ENCODE measurements around the gene DLG4.

DLG4 gene

DNA sequence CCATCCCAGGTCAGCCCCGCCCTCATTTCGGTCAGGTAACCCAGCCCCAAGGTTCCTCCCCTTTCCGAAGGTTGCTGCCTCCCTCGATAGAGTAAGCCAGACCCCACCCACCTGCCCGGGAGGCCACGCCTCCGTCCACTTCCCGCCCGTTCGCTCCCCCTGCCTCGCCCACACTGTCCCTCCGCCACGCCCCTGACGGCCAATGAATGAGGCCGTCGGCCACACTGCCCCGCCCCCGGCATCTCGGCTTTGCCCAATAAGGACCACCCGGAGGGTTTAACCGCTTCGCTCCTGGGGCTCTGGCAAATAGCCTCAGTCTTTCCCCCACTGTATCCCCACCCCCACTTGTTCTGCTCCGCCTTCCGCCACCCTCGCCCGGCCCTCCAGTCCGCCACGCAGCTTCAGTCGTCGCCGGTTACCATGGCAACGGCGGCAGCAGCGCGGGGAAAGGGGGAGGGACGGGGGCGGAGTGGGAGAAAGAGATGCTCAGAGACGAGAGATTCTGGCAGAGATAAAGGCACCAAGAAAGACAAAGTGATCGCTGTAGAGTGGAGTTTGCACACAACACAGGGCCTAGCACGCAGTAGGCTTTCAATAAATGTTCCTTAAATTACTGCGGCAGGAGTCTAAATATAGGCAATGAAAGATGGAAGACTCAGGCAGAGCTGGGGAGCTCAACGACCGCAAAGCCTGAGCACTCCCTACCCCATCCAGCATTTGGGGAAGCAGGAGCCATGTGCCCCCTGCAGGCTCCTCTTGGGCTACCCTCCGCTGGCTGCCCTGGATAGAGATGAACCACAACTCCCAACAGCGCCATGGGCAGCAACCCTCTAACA, 5.1 kb downstream of the DLG4 start:
- DNase-seq (ENCODE audit: low spot score): peak; percentile 88

DNA sequence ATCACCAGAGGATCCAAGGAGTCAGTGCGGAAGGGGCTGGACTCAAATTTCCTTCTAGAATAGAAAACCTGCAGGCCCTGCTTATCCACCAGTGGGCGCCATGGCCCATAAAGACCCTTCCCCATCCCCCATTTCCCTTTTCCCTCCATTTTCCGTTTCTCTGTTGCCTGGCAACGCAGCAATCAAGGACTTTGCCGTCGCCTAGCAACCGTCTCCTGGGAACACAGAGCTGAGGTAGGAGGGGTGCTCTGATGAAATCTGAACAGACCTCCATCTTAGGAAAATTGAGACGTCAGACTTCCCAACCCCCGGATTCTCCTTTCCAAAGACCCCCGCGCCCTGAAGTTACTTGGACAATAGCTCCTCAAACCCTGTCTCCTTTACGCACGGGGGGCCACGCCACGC, 5.7 kb downstream of the DLG4 start:
- DNase-seq (ENCODE audit: low spot score): peak; percentile 63

DNA sequence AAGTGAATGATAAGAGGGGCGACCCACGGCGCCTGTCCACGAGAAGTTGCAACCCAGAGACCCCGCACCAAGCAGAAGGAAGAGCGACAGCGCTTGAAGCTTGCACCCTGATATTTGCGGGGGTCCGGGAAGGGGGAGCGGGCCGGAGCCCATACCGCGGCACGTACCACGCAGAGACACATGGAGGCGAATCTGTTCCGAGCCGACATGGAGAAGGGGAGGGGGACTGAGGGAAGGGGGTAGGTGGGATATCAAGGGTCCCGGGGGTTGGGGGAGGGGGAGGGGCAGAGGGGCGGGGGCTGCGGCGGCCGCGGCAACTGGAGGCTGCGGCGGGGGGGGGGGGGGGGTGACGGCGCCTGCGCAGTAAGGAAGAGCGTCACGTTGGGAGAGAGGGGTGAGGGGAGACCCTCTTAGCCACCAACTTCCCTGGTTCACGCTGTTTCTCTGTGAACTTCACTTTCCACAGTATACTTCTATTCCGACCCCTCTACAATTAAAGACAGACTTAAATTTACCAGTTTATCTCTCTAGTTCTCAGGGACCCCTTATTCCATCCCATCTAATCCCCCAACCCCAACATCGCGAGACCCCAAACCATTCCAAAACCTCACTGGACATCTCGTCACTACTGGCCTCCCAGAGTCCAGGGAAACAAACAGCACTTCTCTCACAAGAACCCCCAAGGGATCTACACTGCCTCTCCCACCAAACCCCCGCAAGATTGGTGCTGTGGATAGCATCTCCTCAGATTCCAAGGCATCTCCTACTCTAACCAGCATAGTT, 8.0 kb downstream of the DLG4 start:
- DNase-seq (ENCODE audit: low spot score): no peak

DNA sequence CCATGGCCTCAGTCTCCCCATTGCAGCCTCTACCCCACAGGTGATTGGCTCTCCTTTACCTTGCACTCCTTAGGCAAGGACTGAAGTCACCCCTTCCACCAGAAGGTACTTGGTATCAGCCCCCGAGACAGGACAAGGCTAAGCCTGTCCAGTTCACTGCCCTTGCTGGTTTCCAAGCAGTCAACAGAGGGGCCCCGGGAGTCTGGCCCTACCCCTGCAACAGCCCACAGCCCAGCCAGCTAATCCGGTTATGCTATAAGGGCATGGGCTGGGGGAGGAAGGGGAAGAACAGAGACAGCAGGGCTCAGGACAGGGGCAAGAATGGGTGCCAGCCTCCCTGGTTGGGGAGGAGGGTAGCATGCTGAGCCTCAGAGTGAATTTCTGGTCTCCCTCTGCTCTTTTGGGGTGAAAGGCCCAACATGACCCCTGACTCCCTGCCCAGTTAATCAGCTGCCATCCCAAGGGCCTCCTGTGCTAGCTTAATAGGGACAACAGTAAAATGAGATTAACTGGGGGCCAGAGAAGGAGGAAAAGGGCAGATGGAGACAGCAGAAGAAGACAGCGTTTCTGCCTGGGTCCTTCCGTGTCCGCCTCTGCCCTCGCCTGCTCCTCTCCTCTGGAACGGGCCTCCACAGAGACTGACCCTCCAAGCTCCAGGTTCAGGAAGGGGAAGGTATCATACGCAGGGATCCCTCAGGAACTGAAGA, 10.7 kb downstream of the DLG4 start:
- DNase-seq (ENCODE audit: low spot score): no peak

DNA sequence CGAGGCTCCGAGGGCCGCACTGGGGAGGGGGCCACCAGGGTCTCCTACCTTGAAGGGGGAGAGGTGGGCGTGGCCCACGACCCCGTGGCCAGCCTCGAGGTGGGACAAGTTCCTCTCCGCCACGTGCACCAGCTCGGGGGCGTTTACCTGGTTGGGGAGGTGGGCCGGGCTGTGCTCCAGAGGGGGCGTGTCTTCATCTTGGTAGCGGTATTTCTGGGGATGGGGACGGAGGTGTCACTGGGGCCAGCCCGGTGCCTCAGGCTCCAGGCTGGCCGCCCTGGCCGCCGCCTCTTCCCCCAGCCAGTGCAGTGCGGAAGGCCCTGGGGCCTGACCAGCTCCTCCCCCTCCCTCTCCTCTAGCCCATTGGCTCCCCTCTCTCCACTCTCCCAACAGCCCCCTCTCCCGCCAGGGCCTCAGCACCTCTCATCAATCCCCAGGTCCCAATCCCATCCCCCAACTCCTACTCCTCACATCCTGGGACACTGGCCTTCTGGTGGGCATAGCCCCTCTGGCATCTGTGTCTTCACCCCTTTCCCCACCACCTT, 11.5 kb downstream of the DLG4 start:
- no peak for DNase-seq (ENCODE audit: low spot score)

DNA sequence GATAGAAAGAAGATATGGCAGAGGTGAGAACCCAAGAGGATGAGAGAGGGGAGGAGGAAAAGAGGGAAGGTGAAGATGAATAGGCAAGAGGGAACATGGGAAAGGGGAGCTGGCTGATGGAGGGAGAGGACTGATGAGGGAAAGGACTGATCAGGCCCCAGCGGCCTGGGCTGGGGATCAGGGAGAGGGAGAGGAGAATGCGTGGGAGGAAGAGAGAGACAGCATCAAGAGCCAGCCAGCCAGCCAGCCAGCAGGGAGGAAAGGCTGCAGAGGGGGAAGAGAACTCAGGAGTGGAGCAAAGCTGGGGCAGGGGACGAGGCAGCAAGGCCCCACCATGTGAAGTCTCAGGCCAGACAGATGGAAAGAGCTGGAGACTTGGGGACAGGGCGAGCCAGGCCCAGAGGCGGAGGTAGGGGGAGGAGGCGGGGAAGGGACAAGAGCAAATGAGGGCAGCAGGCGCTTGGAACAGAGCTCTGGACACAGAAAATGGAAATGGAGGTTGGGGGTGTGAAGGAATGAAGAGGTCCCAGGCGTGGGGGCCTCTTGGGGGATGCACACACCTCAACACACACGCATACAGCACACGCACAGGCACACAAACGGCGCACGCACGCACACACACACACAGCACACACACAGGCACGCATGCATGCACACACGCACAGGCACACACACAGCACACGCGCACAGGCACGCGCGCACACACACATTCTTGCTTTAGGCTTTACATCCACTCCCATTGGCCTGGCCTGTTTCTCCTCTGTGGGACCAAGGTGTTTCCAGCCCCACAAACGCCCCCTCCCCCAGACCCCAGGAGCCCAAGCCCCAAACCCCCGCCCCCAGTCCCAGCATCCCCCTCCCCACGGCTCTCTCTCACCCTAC, 12.3 kb downstream of the DLG4 start:
- no peak for DNase-seq (ENCODE audit: low spot score)

DNA sequence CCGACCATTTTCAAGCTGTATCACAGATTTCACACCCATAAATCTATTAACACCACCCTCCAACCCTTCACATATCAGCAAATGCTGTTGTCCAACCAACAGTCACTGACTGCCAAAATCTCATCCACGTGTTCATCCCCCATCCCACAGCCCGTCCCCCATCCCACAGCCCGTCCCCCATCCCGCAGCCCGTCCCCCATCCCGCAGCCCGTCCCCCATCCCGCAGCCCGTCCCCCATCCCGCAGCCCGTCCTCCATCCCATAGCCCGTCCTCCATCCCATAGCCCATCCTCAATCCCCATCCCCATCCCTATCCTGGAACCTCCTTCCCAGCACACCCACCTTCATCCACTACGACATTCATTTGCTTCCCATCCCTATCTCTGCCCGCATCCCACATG, 14.1 kb downstream of the DLG4 start:
- no peak for DNase-seq (ENCODE audit: low spot score)

DNA sequence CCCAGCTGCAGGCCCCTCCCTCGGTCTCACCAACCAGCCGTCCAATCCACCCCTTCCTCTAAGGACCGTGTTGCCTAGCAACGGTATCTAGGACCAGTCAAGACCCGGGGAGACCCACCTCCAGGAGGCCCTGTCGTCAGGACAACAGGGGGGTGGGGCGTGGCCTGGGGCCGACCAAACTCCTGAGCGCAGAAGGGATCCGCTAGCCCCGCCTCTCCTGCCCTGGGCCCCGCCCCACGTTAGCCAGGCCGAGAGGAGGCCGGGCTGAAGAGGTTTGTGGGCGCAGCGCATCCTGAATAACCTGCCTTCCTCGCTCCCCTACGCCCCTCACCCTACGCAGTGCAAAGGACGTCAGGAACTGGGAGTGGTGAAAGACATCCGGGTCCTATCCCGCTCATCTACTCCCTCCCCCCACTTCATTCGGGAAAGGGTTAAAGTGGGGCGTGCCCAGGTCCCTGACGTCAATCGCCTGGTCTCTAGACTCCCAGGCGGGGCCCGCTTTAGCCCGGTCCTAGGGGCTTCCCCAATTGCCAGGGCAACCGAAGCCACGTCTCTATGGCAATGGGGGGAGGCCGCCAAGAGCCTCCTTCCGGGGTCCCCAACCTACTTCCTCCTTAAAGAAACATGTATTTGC, 14.7 kb downstream of the DLG4 start:
- DNase-seq (ENCODE audit: low spot score): peak; percentile 49

DNA sequence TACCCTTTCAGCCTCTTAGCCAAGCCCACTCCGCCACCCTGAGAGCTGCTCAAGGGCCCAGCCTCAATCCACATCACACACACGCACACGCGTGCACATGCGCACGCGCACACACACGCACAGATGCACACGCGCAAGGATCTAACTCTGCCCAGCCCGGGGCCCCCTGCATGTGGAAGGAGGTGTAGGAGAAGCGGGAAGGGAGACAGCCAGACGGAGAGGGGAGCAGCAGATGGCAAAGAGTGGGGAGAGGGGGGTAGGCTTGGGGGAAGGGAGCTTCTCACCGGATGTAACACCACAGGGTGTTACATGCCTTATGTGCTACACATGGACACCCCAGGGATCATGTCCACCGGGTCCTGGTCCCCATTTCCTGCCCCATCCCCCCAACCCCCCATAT, 15.3 kb downstream of the DLG4 start:
- DNase-seq (ENCODE audit: low spot score): no peak

DNA sequence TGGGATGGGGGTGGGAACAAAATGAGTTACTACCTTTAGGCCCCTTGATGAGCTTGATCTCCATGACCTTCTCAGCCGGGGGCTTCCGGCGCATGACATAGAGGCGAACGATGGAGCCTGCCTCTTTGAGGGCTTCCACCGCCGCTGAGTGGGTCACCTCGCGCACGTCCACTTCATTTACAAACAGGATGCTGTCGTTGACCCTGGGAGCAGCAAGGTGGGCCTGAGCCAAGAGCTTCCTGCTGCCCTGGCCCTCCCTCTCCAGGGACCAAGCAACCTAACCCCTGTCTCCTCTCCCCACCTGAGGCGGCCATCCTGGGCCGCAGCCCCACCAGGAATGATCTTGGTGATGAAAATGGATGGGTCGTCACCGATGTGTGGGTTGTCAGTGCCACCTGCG, 16.2 kb downstream of the DLG4 start:
- no peak for DNase-seq (ENCODE audit: low spot score)

DNA sequence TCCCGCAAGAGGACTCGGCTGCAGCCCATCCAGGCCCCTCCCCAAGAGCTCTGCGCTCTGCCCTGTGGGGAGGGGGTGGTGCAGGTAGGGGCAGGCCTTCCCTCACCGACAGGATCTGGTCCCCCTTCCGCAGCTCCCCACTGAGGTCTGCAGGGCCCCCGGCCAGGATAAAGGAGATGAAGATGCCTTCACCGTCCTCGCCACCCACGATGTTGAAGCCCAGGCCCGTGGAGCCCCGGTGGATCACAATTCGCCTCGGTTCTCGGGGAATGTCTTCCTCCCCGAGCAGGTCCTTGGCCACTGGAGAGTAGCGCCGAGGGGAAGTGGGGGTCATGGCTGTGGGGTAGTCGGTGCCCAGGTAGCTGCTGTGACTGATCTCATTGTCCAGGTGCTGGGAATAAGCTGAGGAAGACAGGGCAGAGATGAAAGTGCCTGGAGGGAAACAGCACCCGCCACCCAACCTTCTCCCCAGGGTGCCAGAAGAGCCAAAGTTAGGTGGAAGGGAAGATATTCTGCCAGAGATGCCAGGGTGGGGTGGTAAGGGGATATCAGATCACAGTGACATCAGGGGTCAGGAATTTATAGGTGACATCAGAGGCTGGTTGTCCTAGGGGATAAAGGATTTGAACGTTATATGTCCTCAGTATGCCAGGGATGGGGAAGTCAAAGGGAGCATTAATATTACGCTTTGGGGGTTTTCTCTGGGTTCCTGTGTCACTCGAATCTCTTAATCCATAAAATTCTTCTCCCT, 22.8 kb downstream of the DLG4 start:
- DNase-seq (ENCODE audit: low spot score): no peak

DNA sequence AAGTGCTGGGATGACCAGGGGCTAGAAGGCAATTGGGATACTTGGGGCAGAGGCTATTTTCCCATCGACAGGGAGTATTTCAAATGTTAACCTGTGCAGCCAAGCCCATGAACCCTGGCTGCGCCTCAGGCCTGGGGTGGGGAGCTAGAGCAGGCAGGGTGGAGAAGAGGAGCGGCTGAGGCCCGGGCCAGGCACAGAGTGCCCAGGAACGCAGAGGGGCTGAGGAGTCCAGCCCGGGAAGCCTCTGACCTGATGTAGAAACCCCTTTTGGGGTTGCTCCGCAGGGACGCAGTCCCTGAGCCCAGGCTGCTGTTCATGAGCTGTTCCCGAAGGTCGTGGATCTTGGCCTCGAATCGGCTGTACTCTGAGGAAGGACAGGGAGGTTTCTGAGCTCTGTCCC, 23.7 kb downstream of the DLG4 start:
- no peak for DNase-seq (ENCODE audit: low spot score)

DNA sequence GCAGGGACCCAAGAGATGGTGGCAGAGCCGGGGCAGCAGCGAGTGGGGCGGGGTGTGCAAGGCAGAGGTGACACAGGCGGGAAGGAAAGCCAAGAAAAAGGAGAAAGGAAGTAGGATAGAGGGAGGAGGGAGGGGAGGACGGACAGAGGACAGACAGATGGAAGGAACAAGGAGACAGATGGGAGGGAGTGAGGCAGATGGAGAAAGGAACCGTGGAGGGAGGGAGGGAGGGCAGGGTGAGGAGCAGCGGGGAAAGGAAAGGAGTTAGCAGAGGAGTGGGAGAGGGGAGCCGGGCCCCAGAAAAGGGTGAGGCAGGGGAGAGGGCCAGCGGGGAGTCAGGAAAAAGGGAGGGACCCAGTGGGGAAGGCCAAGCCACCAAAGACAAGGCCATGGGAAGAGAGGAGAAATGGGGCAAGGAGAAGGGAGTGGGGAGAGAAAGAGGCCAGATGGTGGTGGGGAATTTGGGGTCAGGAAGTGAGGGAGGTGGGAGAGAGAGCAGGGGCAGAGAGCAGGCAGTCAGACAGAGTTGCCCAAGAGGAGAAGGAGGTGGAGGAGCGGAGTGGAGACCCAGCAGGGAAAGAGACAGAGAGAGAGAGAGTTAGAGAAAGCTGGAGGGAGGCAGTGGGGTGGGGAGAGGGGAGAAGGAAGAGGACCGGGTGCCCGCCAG, 27.2 kb downstream of the DLG4 start:
- no peak for DNase-seq (ENCODE audit: low spot score)

DNA sequence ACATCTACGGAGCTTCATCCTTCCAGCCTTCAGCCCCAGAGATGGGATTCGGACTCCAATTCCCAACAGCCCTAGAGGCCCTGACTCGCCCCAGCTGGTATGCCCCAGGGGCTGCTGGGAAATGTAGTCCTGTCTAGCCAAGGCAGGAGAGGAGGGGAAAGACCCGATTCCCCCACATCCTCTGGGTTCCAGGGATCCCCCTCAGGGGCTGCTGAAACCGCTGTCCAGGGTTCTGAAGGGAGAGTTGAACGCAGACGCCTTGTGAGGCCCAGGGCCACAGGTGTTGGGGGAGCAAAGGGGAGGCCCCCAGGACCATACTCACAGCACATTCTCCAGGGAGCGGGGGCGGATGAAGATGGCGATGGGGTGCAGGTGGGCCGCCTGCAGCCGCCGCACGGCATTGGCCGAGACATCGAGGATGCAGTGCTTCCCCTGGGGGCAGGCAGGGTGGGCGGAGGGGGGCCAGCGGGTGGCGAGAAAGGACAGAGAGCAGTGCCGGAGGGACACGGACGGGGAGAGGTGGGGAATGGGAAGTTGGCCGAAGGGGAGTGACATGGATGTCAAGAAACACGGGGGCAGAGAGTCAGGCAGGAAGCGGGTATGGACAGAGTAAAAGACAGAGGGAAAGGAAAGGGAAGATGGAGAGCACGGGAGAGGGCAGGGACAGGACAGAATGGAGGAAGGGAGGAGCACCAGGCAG, 27.9 kb downstream of the DLG4 start:
- DNase-seq (ENCODE audit: low spot score): peak; percentile 16

DNA sequence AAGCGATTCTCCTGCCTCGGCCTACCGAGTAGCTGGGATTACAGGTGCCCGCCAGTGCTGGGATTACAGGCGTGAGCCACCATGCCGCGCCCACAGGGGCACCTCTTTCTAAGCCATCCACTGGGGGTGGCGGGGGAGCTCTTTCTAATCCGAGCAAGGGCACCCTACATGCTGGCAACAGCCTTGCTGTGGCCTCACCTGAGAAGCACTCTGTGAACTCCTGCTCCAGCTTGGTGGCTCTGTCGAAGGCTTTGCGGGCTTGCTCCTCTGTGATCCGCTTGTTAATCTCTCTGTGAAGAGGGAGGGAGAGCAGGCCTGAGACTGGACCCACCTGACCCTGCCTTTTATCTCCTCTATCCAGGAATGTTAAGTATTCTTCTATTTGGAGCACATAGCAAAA, 28.6 kb downstream of the DLG4 start:
- DNase-seq (ENCODE audit: low spot score): no peak

DNA sequence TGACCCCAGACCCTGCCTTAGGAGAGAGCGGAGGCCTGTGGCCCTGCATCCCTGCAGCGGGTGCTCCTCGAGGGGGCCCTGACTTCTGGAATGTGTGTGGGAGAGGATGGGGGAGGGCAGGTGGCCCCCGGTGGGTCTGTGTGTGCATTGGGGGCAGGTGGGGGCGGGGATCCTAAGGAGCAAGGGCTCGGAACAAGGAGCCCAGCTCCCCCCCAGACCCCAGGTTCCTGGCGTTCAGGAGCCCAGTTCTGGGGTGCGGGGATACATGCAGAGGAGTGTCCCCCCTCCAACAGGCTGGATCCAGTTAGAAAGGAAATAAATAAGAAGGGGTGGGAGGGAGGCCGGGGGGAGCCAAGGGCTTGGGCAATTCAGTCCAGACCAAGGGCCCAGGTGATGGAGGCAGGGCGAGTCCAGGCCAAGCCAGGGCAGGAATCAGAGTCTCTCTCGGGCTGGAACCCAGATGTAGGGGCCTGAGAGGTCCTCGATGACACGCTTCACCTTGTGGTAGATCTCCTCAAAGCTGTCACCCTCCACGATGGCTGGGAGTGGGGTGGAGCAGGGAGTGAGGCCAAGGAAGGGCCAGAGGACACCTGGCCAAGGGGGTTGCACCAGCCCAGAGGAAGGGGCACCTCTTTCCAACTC, 29.2 kb downstream of the DLG4 start:
- DNase-seq (ENCODE audit: low spot score): no peak

DNA sequence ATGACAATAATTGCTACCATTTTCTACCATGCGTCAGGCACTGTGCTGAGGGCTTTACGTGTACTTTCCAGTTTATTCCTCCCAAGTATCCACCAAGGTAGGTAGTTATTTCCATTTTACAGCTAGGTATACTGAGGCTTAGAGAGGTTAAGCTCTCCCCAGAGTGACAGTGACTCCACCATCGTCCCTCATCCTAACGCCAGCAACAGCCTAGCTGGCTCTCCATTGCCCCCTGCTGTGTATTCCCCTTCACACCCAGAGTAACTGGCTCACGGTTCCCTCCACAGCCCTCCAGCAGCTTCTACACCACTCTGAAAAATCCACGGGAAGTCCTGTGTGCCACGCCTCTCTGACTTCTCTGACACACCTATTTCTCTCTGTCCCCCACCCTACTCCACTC, 33.4 kb downstream of the DLG4 start:
- DNase-seq (ENCODE audit: low spot score): no peak

DNA sequence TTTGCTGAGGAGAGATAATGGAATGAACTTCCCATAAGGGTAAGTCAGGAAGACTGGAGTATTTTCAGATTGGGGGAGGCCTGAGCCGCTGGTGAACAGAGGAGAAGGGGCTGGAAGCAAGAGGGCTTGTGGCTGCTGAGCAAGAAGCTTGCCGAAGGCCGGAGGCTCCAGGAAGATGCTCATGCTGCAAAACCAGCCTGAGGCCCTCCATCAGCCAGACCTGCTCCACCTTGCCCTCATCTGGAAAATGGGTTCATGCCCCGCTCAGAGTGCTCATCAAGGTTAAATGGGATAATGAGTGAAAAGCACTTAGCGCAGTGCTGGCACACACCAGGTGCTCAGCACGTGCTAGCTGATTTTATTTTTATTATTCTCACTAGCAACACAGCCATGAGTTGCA, 35.0 kb downstream of the DLG4 start:
- no peak for DNase-seq (ENCODE audit: low spot score)

DNA sequence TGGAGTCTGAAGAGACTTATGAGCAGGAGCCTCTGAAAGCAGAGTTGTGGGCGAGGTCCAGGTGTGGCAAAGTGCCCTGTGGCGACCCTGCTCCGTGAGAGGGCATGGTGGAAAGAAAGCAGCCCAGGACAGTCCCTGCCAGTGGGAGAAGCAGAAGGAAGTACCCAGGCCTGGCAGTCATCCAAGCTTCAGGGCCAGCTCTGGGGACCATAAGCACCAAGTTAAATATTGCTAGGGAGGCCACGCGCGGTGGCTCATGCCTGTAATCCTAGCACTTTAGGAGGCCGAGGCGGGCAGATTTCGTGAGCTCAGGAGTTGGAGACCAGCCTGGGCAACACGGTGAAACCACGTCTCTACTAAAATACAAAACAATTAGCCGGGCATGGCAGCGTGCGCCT, 35.5 kb downstream of the DLG4 start:
- no peak for DNase-seq (ENCODE audit: low spot score)

Data from hematopoietic multipotent progenitor cell treated with erythropoietin and hydrocortisone succinate and interleukin-3 and kit ligand, for 15 days (in vitro differentiated cells).